GM20431 (cell line): ENCODE results near the gene CBX8.

Experiments
- in situ Hi-C: fragments of 300-500 bp; cut with MseI, MboI; formaldehyde crosslinking; loops from one replicate; pipeline ENCODE4 v1.15.0; 2020; ENCODE audit warnings: low sequenced_read_pairs; ENCODE audit not compliant: unreplicated experiment

CBX8 gene

GRCh38 chr17:79808763-79809529 is 12.1 kb upstream of the CBX8 start:
- in situ Hi-C loops: no loop called here

DNA sequence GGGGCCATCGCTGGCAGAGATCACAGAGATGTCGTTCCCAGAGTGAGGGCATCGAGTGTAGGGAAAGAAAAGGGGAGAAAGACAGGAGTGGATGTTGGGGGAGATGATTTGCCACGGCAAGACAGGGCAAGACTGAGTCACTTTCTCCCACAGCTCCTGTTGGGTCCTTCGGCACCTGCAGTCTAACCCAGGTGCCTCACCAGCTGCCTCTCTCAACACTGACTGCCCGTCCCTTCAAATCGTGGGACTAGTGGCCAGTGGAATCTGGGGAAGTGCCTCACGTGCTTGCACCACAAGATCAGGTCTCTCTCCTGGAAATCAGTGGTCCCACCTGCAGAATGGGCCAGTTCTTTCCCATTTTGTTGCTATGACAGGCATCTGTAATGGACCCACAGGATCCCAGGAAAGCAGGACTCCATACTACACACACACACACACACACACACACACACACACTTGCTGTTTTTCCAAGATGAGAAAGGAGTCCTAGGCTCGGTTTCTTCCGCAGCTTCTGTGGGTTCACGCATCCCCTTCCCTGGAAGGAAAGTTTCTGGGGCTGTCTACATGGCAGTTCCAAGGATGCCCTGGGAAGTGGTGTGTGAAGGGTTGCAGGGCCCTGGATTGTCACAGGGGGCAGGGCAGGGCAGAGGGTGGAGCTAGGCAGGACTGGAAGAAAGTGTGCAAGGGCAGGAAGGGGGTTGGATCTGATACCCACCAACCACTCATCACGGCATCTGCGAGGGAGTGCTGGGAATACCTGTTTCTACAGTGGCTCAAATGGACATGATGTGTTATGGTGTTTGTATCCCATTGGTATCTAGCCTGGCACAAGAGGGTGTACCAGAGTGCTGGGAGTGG is 10.2 kb upstream of the CBX8 start:
- in situ Hi-C loops: no loop called here

GRCh38 chr17:79806446-79806760 is 9.5 kb upstream of the CBX8 start:
- in situ Hi-C loops: no loop called here

GRCh38 chr17:79804856-79805696 is 8.2 kb upstream of the CBX8 start:
- in situ Hi-C loops: no loop called here

- in situ Hi-C loops: no loop called here
These were observed 7.3 kb upstream of the CBX8 start for GRCh38 chr17:79803997-79804855.

DNA sequence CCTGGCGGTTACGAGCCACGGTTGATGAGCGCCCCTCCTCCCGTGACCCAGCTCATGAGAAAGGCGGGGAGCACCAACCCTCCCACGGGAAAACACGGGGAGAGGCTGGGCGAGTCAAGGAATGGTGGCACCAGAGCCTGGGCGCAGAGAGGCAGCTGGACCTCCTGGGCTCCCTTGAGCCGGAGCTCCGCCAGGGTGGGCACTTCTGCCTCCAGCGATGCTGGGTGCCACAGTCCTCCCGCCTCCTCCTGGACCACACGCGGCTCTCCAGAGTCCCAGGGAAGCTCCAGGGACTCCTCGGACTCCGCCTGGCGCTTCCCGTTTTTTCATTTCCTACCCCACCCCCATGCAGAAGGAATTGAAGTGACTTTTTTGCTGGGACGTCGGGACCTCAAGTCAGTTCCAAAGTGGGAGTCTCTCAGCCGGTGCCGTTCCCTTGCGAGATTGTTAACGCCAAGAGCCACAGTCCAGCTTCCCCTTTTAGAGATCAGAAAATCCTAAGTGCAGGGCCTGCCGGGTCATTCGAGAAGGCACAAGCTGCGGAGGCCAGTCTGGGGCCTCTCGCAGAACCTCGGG is 6.6 kb upstream of the CBX8 start:
- in situ Hi-C loops: no loop called here

- in situ Hi-C loops: no loop called here
These were observed 6.0 kb upstream of the CBX8 start for GRCh38 chr17:79802736-79803420.

DNA sequence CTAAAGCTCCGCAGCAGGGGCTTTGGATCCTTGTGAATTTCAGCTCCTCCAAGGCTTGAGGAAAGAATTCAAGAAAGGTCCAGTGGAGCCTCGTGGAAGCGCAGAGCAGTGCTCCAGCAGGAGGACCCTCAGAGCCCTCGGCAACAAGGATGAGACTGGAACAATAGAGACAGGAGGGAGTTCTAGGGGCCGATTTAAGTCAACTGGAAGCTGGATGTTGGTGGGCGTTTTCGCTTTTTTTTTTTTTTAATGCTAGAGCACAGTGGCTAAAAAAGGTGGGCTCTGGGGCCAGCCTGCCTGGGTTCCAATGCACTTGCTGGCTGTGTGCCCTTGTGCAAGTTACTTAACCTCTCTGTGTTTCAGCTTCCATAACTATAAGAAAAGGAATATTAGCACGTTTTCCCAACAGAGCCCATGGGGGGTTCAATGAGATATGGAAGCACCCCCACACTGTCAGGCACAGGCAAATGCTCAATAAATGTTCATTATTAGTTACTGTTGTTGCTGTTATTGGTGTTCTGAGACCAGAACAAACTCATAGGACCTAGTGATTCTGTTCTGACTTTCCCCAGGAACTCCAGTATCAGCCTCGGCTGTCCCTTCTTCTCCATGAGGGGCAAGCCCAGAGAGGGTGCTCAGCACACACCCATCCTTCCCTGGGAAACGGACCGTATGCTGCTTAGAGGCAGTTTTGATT is 5.3 kb upstream of the CBX8 start:
- in situ Hi-C loops: no loop called here

- in situ Hi-C loops: no loop called here
These were observed 4.5 kb upstream of the CBX8 start for GRCh38 chr17:79801156-79802038.

GRCh38 chr17:79800325-79801155 is 3.7 kb upstream of the CBX8 start:
- in situ Hi-C loops: no loop called here

DNA sequence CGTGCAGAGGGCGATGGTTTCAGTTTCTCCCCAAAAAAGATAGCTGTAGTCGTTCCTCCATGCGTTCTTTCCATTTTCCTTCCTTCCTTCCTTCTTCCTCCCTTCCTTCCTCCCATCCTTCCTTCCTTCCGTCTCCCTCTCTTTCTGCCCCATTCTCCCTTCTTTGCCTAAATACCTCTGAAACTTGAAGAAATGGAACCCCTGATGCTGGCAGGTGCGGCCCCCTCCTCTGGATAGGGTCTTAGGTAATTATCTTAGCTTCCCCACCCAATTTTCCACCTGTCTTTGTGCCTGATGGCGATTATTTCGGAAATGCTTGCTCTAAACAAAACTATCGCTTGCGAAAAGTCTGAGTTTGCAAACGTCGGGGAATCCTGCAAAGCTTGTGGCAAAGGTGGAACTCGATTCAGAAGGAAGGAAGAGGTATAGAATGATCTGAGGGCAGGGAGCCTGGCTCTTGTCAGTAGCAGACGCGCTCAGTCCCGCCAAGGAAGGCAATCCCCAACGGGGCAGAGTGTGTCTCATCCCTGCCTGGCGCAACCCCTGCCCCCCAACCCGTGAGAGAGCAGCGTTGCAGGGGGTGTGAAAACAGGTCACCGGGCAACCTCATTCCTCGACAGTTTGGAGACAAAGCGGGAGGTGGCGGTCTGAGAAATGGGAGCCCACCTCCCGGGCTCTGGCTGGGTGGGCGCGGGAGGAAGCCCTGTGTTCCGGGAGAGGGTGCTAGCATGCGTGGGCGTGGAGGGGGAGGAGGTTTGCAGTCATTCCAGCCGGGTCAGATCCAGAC is 2.9 kb upstream of the CBX8 start:
- in situ Hi-C loops: loop anchor here (25.0 kb wide), 1 partner anchor 188 kb away; no protein-coding TSS in a partner anchor

- in situ Hi-C loops: loop anchor here (25.0 kb wide), 1 partner anchor 188 kb away; no protein-coding TSS in a partner anchor
These were observed 2.3 kb upstream of the CBX8 start for GRCh38 chr17:79799174-79799537.

DNA sequence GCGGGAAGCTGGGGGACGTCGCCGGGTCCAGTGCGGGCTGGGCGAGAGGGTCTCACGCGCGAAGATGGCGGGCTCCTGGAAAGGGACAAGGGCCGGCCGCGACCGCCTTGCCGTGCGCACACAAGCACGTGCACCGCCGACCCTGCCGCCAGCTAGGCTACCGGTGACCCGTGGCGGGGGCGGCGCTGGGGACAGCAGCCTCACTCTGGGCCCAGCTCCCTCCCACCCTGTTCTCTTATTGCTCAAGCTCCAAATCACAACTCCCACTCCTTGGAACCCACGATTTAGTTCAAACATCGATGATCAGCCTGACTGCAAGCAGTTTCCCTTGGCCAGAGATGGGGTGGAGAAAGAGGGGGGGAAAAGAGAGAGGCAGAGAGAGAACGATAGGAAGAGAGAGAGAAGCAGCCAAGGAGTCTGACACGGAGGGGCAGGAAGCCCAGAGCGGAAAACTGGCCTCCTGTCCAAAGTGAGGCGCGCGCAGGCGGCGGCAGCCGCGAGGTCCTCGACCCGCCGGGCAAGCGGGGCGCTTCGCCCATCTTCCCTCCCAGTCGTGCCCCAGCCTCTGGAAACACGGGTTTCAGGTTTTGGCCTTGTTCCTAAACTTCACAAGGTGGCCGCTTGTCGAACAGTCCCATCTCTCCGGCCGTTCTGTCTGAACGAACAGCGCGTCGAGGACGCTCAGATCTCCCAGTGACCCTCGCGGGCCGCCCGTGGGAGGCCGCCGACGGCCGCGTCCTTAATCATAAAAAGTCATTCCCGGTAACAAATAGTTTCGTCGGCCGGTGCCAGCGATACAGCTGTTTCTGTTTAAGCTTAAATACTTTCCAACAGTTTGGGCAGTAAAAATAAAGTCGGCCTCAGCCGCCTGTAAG is 1.7 kb upstream of the CBX8 start:
- in situ Hi-C loops: loop anchor here (25.0 kb wide), 1 partner anchor 189 kb away; no protein-coding TSS in a partner anchor

DNA sequence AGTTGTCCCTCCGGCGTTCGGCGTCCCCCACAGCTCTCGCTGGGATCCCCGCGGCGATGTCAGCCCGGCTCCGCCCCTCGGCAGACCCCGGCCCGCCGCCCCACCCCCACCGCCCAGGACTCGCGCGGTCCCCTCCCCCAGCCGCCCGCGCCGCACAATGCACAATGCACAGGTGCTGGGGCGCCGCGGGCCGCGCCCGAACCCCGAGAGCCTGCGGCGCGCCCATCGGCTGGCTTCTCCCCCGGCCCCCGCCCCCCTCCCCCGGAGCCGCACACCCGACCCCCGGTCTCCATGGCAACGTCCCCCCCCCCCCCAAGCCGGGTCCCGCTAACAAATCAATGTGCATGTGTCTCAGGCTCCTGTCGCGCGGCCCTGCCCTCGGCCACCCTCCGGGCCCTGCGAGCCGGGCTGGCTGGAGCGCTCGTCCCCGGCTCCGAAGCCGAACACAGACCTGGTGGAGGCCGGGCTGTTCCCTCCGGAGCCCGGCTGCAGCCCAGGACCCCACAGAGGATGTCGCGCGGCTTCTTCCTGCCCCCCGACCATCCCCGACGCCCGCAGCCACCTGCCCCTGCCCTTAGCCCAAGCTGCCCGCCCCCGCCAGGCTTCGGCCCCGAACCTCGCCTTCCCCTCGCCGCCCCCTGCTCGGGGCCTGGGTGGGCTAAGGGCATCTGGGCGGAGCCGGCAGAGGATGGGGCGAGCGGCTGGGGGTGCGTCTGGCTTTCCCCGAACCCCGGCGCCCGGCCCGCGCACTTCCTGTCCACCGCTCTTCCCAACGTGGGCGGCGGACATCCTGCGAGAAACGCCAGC is 818 bp upstream of the CBX8 start:
- in situ Hi-C loops: loop anchor here (25.0 kb wide), 1 partner anchor 190 kb away; no protein-coding TSS in a partner anchor
